Spleen (tissue), 7 donors: ENCODE data around the gene SH3RF3.

Source experiments
- POLR2A ChIP-seq, 3 donors: fragments of 450-650 bp; IDR thresholded peaks; one replicate each; pipeline ENCODE4 v1.5.1; 2017; ENCODE audit warnings: antibody characterized with exemption in 3 of 3, mild to moderate bottlenecking in 1 of 3
- POLR2AphosphoS5 ChIP-seq, 3 donors: sonication (generic); formaldehyde crosslinking; IDR thresholded peaks; one replicate each; pipeline ENCODE4 v1.5.1; 2017; ENCODE audit warnings: antibody characterized with exemption in 3 of 3
- TF ChIP-seq, protein P1 (sequence below), 11 experiments: fragments of 200-600 bp in 7 of 11; fragments of 450-650 bp in 4 of 11; sonication (generic) in 4 of 11; IDR thresholded peaks in 8 of 11; conservative IDR thresholded peaks in 3 of 11; 1 replicate in 7 of 11; 2 replicates in 4 of 11; pipeline versions ENCODE4 v1.4.0 to v1.8.0; 2016 to 2021; ENCODE audit warnings: antibody characterized with exemption in 11 of 11, inconsistent platforms in 4 of 11, mild to moderate bottlenecking in 1 of 11
- donor health status: DM: no; HTN: no; CAD: no; lungs with moderate emphysema.
- donor health status: DM: no; HTN: no; CAD: no.
- donor health status: DM: no; HTN: no; CAD: no.

GRCh38 chr2:109085912-109086742 is 42.9 kb upstream of the SH3RF3 start:
- TF ChIP-seq, protein P1, sequence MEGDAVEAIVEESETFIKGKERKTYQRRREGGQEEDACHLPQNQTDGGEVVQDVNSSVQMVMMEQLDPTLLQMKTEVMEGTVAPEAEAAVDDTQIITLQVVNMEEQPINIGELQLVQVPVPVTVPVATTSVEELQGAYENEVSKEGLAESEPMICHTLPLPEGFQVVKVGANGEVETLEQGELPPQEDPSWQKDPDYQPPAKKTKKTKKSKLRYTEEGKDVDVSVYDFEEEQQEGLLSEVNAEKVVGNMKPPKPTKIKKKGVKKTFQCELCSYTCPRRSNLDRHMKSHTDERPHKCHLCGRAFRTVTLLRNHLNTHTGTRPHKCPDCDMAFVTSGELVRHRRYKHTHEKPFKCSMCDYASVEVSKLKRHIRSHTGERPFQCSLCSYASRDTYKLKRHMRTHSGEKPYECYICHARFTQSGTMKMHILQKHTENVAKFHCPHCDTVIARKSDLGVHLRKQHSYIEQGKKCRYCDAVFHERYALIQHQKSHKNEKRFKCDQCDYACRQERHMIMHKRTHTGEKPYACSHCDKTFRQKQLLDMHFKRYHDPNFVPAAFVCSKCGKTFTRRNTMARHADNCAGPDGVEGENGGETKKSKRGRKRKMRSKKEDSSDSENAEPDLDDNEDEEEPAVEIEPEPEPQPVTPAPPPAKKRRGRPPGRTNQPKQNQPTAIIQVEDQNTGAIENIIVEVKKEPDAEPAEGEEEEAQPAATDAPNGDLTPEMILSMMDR (IDR thresholded peaks at IDR 0.05 in 8 of 11, conservative IDR thresholded peaks at IDR 0.05 in 3 of 11): no peak
- no peak for TF ChIP-seq POLR2A (IDR thresholded peaks at IDR 0.05)
- TF ChIP-seq POLR2AphosphoS5 (IDR thresholded peaks at IDR 0.05): no peak
